GM12892 (cell line): Measurements from ENCODE around the gene RBMS3.

ENCODE experiments used
- POLR2A ChIP-seq: IDR thresholded peaks from 2 replicates; pipeline ENCODE4 v1.6.1; 2011; ENCODE audit warnings: low read depth, low read length, control low read depth
- POLR2AphosphoS5 ChIP-seq: IDR thresholded peaks from 2 replicates; pipeline ENCODE4 v1.6.1; 2011; ENCODE audit warnings: low read depth, low read length, control low read depth

DNA sequence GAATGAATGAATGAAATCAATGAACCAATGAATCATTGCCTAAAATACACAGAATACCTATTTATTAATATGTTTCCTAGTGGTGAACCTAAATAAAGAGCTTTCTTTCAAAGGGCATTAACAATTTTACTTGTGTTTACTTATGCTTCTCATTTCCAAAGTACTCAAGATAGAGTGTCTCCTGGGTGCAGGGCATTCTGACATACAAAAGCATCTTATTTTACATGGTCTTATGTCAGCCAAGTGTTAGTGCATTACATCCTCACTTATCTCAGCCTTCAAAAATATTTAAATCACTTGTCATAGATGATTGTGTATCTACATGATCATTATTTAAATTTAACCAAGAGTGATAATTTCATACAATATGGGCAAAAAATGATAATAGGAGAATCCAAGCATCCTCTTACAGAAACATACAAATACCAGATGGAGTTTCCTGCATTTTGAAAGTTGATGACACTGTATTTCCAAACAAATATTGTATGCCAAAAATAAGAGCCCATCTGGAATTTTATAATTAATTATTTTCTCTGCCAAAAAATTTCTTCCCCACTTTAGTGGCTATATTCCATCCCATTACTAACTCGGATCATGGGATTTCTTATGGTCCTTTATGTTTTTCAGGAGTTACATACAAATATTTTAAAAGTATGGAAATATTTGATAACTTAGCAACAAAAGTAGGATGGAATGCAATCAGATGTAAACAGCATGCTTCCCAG, 279.0 kb downstream of the RBMS3 start:
- TF ChIP-seq POLR2AphosphoS5: no peak
- TF ChIP-seq POLR2A: no peak
